SH-SY5Y (cell line): Measurements from ENCODE around the gene FMO2.

Experiments
- GATA2 ChIP-seq: IDR thresholded peaks from 2 replicates; pipeline ENCODE4 v1.6.1; 2011; ENCODE audit warnings: mild to moderate bottlenecking, low read depth, low read length
- GATA3 ChIP-seq: IDR thresholded peaks from 2 replicates; pipeline ENCODE4 v1.6.1; 2011; ENCODE audit warnings: low read depth, mild to moderate bottlenecking, low read length, moderate library complexity

Gene FMO2

DNA sequence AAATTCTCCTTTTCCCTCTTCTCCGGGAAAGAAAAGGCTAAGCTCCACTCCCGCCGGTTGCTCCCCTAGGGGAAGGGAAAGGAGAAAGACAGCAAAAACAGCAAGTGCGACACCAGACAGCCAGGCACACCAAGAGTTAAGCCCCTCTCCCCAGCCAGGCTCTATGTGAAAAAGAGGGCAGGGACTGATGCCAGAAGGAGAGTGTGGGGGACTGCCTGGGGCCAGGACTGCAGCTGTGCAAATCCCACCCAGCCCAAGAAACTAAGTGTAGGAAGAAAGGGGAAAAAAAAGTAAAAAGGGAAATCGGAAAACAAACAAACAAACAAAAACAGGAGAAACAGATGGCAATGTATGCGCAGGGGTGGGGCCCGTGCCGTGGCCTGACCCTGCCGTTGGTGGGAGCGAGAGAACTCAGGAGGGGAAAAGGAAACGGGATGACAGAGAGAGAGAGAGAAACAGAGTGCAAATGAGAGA, 35.5 kb downstream of the FMO2 start:
- no peak for TF ChIP-seq GATA2
- TF ChIP-seq GATA3 = no peak

DNA sequence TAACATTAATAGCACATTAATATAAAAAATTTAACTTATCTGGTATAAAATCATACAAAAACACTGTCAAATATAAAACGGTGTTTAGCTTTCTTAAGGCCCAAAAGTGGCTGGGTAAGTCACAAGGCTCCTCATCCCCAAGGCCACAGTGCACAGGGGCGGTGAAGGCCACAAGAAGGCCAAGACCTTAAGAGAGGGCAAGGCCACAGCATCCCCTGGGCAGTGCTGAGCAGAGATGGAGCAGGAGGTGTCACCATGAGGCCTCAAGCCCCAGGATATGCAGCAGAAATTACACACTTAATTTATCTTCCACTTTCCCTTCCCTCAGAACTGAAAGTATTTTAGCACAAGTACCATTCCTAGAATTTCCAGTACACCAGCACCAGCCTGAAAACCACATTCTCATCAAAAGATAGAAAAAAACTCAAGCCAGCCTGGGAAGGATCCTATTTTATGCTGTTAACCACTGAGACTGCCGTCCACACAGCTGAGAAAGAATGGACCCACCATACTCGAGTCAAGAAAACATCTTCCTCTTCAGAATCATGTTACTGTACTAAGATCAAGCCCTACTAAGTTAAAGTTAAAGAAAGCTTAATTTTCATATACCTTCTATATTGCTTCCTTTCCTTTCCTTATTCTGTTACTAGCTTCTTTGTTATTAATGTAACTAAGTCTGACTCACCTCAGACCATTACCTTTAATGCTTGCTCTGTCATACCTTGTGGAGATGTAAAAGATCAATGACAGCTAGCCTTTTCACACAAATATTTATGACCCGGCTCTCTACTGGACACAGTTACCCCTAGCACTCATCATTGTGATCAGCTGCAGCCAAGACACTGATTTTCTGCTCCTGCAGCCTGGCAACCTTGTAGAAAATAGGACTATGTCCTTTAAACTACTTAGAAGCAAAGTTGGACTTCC, 36.8 kb downstream of the FMO2 start:
- no peak for TF ChIP-seq GATA3
- no peak for TF ChIP-seq GATA2

DNA sequence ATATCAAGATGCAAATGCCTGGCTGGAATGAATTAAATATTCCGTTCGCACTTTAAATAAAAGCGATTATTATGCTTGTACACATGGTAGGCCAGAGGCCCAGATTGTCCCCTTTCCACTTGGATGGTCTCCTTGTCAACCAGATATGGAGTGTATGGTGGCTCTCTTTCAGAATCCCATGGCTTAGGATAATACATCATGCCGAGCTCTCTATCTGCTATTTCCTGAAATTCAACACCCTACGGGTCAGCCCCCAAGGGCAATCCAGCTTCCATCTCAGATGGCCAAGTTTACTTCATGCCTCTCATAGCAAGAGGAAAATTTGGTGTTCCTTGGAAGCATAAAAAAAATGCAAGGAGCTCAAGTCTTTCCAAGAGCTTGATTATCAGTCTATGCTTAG, 37.8 kb downstream of the FMO2 start:
- TF ChIP-seq GATA2 (no peak), GATA3 (no peak)

DNA sequence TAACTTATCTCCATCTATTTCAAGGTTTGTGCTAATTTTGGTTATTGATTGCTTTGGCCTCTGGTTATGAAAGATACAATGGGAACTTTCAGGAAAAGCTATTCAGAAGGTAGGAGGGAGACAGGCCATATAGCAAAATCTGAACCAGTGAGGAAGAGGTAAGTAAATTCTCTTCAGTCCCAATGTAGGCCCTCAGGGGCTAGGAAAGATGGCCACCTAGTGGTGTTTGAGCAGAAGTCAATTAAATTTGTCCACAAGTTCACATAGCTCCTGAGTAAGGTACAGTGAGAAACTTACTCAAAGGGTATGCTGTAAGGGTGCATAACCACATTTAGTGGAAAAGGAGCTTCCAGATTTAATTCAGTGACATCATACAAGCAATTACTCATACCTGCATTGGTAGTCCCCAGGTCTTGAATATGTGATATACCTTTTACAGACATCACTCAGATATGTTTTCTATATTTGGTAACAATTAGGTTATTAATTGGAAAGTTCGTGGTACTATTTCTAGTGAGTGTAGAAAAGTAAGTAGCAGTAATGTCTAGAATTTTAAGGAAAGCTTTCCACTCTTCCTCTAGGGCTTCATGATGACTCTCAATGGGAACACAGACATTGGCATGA, 41.8 kb downstream of the FMO2 start:
- TF ChIP-seq GATA3 (no peak), GATA2 (no peak)

DNA sequence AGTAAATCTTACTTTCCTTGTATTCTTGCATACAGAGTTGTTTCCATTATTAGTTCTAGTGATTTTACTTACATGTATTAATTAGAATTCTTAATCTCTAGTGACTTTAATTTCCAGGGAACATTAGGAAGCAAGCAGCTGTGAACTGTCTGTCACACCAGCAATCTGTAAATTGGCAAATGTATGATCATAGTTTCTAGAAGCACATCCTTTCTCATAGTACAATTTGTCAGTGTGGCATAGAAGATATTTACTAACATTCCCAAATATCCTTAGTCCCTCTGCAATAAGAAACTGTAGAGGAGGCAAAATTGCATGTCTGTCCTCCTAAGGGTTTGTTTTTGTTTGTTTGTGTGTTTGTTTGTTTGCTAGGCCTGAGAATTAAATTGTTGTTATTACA, 46.2 kb downstream of the FMO2 start:
- TF ChIP-seq GATA3 = no peak
- no peak for TF ChIP-seq GATA2

DNA sequence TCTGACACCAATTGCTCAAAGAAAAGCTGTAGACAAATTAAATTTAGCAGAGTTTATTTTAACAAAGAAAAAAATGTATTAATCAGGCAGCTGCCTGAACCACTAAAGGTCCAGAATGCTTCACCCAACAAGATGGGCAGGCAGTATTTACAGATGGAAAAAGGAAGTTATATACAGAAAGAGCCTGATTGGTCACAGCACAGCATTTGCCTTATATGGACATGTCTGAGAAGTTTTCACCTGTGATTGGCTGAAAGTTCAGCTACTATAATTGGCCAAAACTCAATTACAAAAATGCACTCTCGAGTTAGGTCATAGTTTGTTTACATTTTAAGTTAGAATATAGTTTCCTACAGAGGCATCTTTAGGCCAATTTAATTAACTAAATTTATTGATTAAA, 48.1 kb downstream of the FMO2 start:
- TF ChIP-seq GATA2 (no peak), GATA3 (no peak)

DNA sequence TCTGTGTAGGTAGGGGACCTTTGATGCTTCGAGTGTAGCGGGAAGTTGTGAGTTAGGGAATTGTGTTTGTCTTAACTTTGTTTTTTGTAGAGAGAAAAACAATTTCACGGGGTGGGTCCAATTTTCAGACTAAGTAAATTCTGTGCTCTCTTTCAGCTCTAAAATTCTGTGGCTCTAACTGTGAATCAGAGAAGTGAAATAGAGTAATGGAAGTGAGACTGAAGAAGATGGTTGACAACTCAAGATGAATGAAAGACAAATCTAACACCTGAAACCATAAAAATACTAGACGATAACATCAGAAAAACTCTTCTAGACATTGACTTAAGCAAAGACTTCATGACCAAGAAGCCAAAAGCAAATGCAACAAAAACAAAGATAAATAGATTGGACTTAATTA, 58.8 kb downstream of the FMO2 start:
- TF ChIP-seq GATA3 (no peak), GATA2 (no peak)

DNA sequence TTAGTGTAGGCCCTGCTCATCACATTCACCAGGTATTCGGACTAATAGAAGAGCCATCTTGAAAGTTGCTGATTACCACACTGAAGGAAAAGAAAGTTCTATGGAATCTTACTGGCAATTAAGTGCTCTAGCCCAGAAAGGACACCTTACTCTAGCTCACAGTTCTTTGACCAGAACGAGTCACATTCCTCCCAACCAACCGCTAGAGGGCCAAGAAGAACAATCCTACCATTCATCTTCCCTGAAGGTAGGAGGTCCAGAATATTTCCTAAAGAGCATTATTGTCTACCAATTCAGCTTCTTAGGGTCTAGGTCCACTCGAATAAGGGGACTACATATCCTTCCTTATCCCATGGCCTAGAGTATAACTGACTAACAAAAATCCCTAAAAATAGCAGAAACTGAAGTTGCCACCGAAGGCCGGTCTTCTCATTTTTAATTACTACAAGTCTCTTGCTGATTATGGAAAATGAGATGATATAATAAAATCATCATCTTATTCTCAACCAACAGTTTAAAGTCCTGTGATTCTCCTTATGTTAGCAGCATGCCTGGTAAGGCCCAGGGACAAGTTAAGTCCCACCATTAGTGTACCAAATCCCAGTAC, 60.5 kb downstream of the FMO2 start:
- TF ChIP-seq GATA3 (no peak), GATA2 (no peak)

DNA sequence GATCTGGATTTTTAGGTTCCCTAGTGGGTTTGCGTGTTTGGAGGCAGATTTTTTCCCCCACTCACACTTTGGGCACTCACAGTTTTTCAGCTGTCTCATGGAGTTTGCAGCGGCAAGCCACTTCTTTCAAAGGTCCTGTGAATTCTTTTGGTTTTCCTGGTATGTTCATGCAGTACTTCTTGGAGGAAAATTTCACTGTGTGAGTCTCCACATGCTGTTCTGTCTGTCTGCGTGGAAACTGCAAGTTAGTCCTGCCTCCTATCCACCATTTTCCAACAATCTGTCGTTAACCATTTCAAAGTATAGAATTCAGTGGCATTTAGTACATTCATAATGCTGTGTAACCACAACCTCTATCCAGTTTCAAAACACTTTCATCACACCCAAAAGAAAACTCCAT, 62.4 kb downstream of the FMO2 start:
- TF ChIP-seq GATA3 = no peak
- TF ChIP-seq GATA2 = no peak

DNA sequence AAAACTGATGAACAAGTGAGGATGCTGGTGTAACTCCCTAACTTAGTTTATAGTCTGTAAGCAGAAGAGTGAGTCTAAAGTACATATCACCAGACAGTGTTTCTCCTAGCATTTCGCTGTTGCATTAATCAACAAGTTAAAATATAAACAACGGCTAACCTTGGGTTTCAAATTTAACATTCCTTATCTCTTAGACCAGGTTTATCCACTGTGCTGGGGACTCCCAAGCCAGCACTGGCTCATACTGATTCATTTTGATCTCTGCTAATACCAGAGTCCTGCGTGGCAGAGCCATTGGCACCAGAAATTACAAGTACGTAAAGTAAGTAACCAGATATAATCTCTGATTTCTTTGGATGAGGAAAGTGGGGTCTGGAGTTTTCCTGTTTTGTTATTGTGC, 63.2 kb downstream of the FMO2 start, which contains the start of gene FMO1:
FMO1 (plus strand) TSS at position 193 of the 400 bp plus-strand sequence. CDS start 9,594 bp downstream, outside the sequence.
- TF ChIP-seq GATA2 = no peak
- TF ChIP-seq GATA3 = no peak

DNA sequence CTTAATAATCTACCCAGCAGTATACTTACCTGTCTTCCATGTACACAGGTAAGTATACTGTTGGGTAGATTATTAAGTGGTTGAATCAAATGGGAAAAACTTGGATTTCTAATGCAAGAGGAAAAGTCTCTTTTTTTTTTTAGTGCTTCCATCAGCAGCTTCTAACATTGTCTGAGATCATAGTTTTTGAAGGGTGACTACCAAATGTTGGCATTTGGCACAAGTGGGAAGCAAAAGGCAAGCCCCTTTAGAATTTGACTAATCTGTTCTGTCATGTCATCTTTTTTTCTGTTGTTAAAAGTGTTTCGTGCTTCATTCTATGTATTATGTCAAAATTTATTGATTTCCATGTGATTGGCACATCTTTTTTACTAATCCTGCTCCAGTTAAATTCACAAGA, 63.7 kb downstream of the FMO2 start:
- no peak for TF ChIP-seq GATA2
- no peak for TF ChIP-seq GATA3

DNA sequence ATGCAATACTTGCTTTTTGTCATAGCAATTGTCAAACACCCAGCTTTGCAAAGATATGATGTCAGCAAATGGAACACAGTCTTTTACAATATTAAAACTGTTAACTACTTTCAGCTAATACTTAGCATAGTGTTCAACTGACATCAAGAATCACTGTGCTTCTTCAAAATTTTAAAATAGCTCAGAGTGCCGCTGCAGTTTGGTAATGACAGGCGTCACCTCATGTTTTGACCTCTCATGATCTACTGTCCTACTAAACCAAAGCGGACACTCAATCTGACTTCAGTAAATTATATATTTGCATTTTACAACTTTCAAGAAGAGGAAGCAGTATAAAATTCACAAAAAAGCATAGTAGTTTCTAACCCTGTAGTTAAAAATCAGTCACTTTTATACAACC, 65.2 kb downstream of the FMO2 start:
- TF ChIP-seq GATA2 (no peak), GATA3 (no peak)

DNA sequence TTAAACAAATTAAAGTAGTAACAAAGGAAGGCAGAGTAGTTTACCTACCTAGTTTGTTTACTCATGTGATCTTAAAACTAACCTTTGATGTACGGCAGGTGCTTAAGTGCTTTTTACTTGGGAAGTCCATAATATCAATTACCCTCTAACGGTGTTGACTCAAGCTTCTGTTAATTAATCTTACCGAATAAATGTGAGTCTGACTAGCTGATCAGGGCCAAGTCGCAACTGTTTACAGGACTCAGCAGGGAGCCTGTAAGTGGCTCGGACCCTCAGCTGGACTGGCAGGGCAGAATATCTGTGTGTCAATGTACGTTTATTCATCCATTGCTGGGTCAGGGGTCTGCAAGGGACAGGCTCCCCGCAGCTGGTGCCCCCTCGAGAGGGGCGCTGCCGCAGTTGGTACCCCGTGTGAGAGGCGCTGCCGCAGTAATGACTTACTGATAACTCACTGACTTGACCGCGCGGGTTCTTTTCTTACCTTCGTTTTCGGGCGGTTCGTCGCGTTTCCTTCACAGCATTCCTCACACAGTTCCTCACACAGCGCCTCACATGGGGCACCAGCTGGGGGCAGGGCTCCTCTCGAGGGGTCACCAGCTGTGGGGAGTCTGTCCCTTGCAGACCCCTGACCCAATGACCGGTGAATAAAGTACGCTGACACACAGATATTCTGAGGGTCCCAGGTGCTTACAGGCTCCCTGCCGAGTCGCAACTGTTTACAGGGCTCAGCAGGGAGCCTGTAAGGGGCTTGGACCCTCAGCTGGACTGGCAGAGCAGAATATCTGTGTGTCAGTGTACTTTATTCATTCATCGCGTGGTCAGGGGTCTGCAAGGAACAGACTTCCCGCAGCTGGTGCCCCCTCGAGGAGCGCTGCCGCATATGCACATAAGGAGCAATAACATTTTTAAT, 66.2 kb downstream of the FMO2 start:
- TF ChIP-seq GATA3 = no peak
- TF ChIP-seq GATA2 = no peak

DNA sequence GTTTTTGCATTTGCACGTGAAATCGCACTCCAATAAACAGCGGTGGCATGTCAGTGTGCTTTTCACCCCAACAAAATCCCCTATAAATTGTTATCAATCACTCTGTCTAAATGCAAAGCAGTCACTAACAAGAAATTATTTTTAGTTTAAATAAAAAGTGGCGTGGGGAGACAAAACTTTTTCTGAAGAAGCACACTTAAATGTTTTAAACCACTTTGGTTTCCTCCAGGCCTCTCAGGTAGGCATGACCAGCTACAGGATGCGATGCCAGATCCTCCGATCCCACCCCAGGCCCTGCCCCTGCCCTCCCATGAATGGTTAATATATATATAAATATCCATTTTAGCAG, 66.8 kb downstream of the FMO2 start:
- TF ChIP-seq GATA3 = no peak
- TF ChIP-seq GATA2 = no peak
